GM19238 (cell line): Measurements from ENCODE around the gene EYA4.
"Not testable (repeated sequence)": the region's sequence is repeated elsewhere in the genome, so short reads cannot be mapped to it uniquely, and the experiment has no call there.

ENCODE experiments used
- DNase-seq: peaks from one replicate; pipeline ENCODE4 v3.0.0; 2011; ENCODE audit warnings: low spot score; ENCODE audit not compliant: insufficient read length

The EYA4 gene

DNA sequence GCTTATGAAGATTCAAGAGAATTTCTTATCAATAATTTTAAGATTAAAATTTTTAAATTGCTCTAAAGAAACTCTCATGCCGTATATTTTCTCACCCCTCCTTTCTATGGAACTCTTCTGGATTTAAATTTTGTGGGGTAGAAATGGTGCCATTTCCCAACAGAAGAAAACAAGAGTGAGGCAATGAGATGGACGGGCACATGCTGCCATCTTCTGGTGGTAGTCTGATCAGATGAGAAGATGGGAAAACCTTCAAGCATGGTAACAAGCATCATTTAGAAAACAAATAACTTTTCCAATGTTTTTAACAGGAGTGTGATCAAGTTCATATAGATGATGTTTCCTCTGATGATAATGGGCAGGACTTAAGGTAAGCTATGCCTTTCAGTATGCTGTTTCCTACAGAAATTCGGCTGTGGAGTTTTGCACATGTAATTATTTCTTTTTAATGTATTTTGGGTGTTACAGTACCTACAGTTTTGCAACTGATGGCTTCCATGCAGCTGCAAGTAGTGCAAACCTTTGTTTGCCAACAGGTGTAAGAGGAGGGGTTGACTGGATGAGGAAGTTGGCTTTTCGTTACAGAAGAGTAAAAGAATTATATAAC, 271.4 kb downstream of the EYA4 start:
- DNase-seq, result no peak

DNA sequence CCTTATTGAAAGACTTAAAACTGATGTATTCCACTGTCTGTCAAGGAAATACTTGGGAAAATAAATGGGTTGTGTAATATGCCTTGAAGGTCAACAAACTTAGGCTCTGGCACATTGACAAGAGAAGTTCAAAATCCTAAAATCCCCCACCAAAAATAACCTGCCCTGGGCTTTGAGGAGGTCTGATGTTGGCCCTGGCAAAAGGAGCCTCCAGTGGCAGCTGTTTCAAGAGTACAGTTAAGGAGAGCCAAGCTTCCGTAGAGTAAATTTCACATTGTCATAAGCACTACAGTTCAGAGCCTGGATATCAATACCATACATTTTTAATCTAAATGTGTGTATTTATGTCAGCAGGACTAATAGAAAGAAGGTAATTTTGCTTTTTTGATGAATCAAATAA, 282.7 kb downstream of the EYA4 start:
- no peak for DNase-seq

DNA sequence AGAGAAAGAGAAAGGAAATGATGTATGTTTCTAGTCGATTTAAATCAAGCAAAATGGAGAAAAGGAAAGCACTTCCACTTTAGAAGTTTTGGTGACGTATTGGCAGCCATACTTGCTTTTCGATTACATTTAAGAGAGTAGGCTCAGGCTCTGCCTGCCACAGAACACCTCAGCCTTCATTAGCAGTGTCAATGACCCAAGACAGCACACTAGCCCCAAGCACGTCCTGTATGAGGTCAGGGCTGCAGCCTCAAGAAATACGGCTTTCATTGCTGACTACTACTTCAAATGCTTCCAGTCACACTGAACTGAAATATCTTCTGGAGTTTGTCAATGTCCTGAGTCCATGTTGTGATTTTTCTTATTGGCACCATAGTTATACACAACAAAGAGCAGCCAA, 285.3 kb downstream of the EYA4 start:
- no peak for DNase-seq

DNA sequence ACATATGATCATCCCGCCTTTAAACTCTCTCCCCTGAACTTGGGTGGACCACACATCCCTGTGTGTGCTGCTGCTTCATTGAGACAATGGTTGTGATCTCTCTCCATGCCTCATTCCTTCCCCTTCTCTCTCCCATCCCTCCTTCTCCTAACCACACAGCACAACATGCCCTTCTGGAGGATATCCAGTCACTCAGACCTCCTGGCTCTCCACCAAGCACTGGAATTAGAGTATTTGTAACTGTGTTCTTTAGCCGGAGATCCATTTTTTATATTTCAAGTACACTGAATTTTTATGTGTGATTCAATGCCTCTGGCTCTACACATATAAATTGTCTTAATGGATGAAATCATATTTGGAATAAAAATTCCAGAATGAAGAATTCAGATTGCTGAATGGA, 287.4 kb downstream of the EYA4 start:
- no peak for DNase-seq

DNA sequence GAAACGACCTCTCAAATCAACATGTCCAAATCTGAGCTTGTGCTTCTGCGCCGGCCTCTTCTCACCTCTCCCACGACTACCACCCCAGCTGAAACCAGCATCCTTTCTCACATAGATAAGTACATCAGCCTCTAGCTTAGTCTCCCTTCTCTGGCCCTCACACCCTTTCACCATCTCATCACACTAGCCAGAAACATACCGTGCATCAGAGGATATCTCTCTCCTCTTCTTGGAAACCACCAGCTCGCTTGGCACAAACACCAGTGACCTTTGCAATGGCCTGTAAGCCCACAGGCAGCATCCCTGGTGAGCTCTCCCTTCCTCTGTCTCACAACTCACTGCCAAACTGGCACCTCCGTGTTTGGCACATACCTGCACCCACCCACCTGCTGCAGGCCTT, 291.8 kb downstream of the EYA4 start:
- no peak for DNase-seq

DNA sequence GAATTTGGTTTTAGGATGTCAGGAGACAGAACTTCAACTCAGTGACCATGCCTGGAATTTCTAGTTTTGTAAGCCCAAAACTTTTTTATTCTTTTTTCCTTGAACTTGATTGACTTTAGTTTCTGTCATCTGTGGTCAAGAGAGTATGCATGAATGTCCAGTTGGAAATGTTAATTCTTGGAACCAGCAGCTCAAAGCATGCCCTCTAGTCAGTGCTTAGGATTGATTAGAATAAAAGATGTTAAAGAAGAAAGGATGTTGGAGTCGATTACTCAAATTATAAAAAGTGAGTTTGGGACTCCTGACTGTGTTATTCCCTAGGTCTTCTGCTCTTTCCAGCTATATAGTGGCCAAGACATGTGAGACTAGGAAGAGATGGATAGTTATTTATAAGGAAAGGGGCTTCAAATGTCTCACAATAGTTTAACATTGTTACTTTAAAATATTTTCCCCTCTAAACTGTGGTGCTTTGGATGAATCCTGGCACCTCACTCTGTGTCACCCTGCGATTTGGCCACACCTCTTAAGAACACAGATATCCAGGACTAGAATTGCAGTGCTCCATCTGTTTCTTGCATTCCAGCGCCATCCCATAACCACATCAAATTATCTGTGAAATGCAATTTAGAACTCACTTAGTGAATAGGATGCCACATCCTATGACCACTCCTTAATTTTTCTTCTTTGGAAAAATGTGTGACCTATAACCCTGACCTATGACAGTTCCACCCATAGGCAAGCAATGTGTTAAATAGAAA, 298.5 kb downstream of the EYA4 start:
- DNase-seq, result no peak

DNA sequence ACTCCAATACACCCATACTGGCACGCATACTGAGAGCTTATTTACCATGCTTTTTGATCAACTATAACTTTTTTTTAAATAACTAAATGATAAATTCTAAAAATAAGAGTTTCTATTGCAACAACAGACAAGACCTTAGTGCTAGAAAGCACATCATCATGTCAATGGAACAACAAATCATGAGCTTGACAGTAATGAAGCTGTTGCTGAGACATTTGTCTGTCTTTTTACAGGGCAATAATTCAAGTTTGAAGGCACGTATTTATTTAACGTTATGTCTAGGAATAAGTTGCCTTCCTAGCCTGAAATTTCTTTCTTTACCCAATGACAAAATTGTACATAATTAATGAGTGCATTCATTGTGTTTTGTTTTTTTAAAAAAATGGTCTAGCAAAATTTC, 299.2 kb downstream of the EYA4 start:
- DNase-seq, result no peak

DNA sequence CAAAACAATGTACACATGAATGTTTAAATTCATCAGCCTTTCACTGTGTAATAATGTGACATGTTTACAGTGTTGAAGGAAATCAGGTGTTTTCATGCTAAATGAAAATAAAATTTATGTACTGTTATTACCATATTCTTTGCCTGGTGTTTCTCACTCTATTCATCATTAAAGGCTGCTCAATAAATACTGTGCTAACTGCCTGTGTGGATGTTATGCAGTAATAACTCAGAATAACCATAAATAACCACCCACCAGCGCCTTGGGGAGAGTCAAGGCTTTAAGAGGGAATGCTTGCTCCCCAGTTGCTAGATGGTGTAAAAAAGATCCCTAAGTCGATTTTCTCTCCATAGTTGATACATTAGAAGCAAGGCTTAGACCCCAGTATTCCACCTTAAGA, 299.9 kb downstream of the EYA4 start:
- no peak for DNase-seq

DNA sequence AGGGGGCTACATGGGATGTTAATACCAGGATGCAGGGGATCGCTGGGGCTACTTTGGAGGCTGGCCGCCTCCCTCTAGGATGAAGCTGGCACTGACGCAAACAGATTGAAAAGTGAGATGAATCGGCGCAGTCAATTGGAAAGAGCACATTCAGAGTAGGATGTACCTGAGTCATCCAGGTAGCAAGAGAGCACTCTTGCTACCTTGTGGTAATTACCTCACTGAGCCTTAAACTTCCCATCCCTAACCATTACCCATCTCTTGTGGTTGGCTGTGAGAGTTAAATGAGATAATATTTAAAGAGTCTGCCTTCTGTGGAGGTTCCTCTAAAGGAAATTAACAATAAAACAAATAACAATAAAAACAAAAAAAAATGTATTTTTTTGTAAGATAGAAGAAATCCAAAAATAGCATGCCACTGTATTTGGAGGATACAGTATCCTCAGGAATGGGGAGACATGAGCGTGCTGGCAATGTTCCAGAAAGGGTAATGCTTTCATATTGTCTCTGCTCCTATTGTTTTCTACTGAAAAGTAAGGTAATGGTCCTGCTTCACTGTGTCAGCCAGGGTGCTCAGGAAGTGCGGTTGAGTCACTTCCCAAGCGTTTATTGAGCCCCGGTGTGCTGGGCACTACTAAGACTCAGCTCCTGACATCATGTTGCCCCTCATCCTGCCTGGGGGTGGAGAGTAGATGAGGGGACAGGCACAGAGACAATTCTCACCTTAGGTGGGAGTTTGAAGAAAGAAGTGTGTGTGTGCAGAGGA, 301.1 kb downstream of the EYA4 start:
- no peak for DNase-seq

DNA sequence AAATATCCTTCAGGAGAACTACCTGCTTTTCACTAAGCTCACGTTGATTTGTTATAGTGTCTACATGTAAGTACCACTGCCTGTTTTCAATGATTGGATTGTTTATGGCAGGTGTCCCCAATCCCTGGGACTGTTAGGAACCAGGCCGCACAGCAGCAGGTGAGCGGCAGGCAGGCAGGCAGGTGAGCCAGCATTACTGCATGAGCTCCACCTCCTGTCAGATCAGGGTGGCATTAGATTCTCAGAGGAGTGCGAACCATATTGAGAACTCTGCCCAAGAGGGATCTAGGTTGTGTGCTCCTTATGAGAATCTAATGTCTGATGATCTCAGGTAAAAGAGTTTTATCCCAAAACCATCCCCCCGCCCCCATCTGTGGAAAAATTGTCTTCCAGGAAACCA, 303.3 kb downstream of the EYA4 start:
- no peak for DNase-seq

DNA sequence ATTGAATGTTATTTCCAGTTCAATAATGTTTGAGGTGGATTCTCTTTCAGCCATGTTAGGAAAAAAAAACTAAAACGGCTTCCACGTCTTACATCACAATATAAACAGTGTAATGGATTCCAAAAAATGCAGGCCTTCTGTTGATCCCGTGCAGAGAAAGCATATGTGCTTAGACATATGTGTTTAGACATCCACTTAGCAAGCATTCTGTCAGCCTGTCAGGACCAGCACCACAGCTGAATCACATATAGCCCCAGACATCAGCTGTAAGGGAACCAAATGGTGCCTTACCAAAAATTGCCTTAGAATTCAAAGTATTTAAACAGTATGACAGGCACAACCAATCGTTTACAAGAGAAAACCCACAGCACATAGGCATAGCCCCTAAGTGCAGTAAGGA, 304.9 kb downstream of the EYA4 start:
- DNase-seq, result no peak

DNA sequence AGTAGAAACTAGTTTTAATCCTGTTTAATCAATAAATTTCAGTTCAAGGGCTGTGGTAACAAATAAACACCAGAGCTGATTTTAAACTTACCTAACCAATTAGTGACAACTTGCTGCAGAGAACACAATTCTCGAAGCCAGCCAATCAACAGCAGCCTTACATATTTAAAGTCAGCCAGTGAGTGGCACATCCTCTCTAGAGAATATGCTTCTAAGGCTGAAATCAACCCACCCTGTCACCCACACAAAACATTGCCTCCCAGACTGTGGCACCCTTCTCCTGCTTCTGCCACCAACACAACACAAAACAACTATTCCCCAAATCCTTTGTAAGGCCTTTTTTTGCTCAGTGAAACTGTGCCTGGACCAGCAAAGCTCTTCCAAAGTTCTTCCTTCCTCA, 306.0 kb downstream of the EYA4 start:
- no peak for DNase-seq

DNA sequence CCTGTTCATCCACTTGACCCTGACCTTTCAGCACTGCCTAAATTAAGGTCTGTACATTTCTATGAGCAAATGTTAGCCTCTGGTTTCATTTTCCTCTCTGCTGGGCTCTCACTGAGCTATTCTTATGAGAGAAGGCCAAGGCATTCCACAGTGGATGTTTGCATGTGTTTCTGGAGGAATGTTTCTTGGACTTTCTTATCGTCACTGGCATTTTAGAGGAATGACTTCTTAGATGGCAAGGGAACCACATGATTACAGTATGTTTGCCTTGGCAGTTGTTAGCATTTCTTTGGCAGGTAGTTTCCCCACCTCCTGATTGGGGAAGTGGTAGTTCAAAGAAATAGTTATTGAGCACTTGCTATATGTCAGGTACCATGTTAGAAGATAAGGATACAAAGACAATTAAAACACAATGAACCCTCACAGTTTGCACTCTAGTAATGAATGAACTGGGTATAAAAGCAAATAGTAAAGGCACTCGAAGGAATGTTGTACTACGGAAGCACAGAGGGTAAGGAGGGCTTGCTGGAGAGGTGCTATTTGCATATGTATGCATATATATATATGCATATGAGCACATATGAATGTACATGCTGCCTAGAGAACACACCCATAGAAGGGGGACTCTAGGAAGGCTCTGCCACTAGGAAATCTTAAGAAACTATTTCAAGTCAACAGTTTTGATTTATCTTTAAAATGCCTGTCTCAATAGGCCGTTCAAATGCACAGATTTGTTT, 307.4 kb downstream of the EYA4 start:
- DNase-seq, result no peak

DNA sequence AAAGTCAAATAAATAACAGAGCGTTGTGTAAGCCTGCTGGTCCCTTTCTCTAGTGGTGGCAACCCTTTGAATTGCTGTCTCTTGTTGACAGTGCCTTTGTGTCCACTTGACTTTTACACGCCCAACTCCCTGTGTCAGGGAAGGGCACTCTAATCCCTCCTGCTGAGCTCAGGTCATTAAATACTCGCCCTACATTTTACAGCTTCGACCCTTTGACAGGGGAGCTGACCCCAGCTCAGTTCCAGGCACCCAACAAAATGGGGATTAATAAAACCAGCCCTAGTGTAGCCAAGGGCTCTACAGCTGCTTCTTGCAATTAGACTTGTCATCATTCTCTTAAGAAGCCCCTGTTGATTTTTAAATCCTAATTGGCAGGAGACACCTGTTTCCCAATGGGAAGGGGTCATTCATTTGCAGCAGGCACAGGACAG, 308.2 kb downstream of the EYA4 start:
- DNase-seq, result no peak

DNA sequence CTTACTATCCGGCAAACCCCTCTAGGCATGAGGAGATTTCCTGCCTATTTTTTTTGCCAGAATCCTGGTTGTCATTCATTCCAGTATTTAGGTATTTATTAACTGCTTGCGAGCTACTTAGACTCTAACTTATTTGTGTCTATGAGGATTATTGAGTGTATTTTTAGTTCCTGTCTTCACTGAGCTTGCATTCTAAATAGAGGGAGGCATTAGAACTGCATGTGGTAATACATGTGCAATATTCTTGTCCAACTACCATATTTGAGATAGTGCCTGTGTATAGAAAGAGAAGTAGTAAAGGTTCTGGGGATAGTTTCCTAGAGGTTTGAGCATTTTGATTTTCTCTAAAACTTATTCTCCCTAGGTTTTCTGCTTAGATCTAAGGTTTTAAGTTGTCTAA, 308.9 kb downstream of the EYA4 start:
- DNase-seq, result no peak

DNA sequence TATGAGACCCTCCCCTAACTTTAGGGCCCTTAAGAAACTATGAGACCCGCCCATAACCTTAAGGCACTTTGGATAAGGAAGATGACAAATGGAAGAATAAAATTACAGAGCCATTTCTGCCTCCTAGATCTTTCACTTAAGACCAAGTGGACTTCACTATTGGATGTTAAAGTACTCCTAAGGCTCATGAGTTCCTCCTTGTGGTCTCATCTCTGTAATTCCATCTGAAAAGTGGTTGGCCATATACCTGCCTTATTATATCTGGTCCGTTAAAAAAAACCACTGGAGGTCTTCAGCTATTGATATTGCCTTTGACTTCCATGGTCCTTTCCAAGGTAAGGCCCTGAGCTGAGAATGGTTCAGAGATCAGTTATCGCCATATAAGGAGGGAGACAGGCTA, 310.3 kb downstream of the EYA4 start:
- no peak for DNase-seq

DNA sequence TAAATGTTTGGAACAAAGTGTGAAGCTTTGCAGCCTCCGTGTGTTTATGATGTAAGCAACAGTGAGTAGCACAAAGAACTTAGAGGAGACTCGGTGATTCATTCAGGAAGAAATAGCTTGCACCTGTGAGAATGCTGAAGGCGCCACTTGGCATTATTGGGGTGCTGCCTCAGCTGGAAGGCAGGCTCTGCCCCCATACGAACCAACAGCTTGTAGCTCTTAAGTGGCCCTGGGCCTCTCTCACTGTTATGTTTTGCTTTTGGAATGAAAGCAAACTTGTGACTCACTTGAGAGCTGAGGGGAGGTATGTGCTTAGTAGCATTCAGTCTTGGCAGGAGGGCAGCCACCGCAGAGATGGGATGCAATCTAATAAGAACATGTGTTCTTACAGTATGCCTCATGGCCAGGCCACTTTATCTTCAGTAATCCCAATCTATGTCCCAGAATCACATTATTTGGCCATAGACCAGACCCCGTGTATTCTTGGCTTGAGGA, 310.7 kb downstream of the EYA4 start:
- DNase-seq, result no peak

DNA sequence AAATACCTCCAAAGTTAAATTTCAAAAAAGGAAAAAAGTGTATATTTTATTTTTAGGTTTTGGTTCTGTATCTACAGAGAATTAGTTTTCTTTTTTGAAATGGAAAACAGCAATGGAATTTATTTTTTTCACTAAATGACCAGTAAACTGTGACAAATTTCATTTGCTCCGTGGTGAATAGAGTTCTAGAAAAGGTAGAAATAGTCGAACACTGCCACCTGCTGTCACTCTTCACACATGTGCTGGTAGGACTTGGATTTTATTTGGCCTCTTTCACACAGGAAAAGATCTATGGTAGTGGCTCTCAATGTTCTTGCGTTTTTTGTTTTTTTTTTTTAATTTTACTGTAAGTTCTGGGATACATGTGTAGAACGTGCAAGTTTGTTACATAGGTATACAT, 312.5 kb downstream of the EYA4 start:
- DNase-seq, result no peak

DNA sequence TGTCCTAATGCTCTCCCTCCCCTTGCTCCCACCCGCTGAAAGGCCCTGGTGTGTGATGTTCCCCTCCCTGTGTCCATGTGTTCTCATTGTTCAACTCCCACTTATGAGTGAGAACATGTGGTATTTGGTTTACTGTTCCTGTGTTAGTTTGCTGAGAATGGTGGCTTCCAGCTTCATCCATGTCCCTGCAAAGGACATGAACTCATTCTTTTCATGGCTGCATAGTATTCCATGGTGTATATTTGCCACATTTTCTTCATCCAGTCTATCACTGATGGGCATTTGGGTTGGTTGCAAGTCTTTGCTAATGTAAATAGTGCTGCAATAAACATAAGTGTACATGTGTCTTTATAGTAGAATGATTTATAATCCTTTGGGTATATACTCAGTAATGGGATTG, 313.0 kb downstream of the EYA4 start:
- DNase-seq, result not testable (repeated sequence)

DNA sequence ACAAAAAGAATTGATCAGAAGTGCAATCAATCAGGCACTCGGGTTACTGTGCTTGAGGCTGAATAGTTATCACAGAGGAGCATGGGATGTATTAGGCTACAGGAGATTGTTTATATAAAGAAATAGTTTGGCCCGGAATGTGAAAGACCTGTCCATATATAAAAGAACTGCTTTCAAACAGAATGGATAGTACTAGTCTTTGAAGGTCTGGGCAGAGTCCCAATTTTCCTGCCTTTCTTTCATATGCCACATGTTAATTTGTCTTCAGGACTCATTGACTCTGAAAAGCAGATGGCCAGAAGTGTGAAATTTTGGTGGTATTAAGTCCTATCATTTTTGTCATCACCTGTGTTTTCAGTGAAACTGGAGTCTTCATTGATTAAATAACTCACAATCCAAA, 314.5 kb downstream of the EYA4 start:
- DNase-seq, result no peak

DNA sequence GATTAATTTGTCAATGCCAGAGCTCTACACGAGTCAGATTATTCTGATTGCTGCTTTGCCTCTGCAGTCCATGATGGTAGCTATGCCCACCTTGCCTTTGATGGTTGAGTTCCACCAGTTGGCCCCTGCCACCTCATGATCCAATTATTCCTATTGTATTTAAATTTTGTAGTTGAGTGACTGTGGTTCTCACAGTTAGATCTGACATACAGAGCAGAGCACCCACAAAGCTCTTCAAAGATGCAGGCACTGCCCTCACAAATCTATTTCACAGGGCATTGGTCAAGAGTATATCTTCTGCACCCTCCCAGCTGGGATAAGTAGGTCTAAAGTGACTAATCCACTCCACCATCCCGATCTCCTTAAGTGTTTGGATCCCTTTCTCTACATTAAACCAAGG, 318.8 kb downstream of the EYA4 start:
- DNase-seq, result no peak

DNA sequence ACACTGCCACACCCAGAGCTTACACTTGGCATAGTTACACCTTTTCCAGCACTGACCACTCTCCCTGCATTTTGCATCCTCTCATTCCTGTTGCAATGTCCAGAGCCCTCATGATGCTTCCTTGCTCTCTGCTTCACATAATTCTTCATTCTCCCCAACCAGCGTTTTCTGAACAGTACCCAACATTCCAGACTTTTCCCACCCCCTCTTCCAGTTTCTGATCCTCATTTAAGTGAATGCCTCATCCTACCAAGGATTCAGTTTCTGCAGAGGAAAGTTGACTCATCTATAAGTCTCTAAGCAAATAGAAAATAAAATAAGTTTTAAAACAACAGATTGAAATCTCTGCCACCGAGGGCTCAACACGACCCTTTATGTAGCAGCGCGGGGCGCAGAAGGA, 326.5 kb downstream of the EYA4 start:
- no peak for DNase-seq
